Iris pigment epithelial cell (primary cell): ENCODE data around the gene HAT1.
"Not testable (repeated sequence)": the region's sequence is repeated elsewhere in the genome, so short reads cannot be mapped to it uniquely, and the experiment has no call there.

Experiments
- DNase-seq: peaks from one replicate; pipeline ENCODE4 v3.0.0-alpha.2; 2011; ENCODE audit warnings: low read depth

HAT1 gene, protein sequence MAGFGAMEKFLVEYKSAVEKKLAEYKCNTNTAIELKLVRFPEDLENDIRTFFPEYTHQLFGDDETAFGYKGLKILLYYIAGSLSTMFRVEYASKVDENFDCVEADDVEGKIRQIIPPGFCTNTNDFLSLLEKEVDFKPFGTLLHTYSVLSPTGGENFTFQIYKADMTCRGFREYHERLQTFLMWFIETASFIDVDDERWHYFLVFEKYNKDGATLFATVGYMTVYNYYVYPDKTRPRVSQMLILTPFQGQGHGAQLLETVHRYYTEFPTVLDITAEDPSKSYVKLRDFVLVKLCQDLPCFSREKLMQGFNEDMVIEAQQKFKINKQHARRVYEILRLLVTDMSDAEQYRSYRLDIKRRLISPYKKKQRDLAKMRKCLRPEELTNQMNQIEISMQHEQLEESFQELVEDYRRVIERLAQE

DNA sequence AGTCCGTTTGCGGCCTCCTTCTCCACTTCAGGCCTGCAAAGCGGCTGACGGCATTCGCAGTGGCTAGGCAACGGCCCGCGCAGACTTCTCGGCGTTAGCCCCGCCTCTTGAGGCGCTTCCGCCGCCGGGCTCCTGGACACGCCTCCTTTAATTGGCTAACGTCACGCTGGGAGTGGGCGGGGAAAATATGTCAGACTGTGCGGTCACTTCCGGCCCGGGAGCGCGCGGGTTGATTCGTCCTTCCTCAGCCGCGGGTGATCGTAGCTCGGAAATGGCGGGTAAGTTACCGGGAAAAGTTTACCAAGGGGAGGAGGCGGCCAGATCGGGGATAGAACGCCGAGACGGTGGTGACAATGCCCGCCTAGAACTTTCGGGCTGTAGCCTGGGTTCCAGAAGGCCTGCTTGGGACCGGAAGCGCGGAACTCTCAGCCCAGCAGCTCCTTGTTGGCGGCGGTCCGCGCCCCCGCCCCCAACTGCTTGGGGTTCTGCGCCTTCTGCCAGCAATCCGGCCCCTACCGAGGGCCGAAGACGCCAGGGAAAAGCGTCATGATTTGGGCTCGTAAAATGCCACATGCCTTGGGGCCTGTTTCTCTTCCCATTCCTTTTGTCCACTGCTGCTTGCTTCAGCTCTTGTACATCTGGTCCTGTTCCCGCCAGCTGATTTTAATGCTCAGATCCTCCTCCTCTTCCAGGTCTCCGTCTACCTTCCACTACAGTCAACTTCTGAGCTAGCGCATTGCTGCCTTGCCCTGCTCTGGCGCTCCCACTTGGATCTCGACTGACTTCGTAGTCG, at the start of gene HAT1:
TSS of gene HAT1 (plus strand) at position 232 of the 793 bp plus-strand sequence. CDS start at position 272, 40 bp downstream.
- DNase-seq: peak; percentile 98

DNA sequence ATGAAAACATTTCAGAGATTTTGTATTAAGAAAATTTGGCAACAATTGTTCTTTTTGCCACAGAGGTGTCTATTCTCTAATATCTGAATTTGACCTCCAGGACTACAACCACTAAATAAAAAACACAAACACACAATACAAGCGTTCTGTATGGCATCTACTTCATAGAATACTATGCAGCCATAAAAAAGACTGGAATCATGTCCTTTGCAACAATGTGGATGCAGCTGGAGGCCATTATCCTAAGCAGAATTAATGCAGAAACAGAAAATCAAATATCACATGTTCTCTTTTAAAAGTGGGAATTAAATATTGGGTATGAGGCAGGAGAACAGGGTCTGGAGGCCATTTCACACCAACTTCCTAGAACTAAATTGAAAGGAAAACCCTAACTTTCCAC, 47.7 kb upstream of the HAT1 start:
- no peak for DNase-seq

DNA sequence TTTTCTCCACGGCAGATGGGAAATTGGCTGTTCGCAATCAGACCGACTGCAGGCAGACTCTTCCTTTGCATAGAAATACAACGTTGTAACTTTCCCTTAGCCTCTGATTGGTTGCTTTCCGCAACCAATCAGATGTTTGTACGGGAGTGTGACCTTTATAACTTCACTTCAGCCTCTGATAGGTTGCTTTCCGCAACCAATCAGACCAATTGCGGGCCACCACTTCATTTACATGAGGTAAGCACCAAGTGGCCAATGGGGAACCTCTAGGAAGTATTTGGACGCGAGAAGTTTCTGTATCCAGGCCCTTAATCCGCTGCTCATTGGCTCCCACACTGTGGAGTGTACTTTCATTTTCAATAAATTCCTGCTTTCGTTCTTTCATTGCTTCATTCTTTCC, 47.3 kb upstream of the HAT1 start:
- DNase-seq: no peak

DNA sequence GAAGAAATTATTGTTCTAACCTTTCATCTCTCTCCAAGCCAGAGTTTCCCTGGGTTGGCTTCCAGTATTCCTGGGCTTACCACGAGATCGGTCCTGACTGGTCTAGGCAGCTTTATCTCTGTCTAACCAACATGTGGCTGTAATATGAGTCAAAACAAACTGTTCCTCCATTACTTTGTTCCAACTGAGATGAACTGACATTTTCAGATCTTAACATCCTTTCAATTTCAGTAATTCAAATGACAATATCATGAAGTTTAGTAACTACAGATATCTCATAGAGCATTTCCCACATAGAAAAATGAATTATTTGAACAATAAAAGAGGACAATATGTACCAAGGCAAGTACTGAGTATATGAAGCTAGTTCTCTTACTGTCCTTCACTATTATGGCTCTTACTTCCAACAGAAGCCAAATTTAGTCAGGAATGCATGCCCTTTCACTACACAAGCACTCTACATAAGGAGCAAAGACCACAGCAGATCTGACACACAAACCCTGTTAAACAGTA, 43.7 kb upstream of the HAT1 start:
- DNase-seq: peak; percentile 88

DNA sequence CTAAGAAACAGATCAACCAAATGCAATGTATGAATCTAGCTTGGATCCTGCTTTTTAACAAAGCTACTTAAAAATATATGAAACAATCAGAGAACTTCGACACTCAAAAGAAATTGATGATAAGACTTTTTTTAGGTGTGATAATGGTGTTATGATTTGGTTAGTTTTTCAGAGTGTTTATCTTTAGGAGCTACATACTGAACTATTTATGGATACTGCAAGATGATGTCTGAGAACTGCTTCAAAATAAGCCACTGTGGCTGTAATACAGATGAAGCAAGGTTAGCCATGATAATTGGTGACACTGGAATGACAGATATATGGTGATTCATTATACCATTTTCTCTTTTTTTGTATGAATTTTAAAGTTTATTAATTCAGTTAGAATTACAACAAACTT, 42.4 kb upstream of the HAT1 start:
- DNase-seq: no peak

DNA sequence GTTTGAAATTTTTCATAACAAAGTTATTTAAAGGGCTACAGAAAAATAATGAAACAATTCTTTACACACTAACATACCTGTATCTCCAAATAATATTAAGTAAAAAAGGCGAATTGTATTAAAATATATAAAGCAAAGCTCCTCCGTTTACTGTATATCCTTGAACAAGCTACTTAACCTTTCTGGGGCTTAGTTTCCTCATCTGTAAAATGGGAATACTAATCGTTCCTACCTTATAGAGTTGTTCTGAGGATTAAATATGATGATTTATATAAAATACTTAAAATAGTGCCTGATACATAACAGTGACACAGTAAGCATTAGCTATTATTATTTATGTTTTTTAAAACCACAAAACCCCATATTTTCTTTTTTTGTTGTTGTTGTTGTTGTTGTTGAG, 41.5 kb upstream of the HAT1 start:
- DNase-seq: no peak

DNA sequence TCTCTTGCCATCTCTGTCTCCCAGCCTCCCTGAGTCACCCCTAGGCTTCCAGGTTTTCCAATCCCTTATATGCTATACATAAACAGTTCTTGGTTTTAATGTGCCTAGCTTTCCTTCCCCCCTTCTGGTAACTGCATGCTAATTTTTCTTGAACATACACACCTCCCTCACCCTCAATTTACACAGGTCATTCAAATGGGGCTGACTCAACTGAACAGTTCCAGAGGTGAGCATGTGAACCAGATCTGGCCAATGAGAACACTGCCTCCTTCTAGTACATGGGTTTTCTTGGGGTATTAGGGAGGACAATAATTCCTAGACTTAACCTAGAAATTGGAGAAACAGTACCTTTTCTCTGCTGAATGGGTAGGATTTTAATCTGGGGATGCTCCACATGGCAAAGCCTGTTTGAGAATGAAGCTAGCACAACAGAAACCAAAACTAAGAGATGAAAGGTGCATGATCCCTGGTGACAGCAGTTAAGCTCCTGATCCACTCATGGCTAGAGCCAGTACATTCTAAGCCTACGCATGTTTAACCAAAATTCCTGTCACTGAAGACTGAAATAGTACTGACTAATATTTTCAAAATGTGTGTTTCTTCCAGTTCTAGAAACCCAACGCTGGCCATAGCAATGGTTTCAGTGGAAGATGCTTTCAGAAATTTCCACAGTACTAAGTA, 40.0 kb upstream of the HAT1 start:
- DNase-seq: peak; percentile 64

DNA sequence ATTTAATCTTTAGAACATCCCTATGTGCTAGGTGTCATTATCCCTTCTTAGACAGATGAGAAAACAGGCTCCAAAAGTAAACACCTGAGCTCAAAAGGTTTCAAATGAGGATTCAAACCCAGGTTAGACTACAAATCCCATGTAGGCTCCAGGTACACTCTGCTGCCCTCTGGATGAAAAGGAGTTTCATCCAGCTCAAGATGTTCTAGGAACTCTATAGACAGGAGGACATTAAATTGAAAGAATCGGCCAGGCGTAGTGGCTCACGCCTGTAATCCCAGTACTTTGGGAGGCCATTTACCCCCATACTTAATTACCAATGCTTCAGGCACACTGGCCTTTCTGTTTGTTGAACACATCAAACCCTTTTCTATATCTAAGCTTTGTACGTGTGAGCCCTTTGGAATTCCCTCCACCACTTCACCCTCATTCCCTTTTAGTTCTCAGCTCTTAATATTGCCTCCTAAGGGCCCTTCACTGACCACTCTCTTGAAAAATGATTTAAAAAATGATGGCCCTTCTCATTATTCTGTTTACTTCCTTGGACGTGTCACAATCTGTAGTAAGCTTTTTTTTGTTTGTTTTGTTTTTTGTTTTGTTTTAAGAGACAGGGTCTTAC, 38.9 kb upstream of the HAT1 start:
- no peak for DNase-seq

DNA sequence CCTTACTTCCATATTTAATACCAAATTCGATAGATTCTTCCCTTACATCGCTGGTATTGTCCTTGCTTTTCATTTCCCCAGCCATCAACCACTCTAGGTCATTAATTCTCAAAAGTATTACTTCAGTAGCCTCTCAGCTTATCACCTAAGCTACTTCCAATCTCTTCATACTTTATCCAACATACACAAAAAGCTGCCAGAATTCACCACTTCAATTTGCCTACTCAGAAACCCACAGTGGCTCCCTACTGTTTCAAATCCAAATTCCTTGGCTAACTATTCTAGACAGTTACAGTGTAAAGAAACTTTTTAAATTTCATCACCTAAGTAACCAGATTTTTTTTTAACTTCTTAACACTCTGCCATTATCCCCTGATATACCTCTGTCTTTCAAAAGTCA, 32.9 kb upstream of the HAT1 start:
- no peak for DNase-seq

DNA sequence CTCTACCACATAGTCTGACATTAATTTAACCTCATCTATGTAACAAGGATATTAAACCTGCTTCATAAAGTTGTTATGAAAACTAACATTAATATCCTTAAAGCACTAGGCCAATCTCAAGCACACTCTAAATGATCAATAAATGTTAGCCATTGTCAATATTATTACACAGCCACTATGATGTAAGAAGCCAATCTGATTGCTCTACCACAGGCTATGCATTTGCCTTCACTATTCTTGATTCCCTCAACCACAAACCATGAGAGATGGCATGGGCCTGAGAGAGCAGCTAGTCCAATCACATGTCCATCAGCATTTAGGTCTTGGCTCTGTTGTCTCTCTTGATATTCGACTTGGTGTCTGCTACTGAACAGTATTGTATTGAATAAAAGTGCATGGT, 32.5 kb upstream of the HAT1 start:
- no peak for DNase-seq

DNA sequence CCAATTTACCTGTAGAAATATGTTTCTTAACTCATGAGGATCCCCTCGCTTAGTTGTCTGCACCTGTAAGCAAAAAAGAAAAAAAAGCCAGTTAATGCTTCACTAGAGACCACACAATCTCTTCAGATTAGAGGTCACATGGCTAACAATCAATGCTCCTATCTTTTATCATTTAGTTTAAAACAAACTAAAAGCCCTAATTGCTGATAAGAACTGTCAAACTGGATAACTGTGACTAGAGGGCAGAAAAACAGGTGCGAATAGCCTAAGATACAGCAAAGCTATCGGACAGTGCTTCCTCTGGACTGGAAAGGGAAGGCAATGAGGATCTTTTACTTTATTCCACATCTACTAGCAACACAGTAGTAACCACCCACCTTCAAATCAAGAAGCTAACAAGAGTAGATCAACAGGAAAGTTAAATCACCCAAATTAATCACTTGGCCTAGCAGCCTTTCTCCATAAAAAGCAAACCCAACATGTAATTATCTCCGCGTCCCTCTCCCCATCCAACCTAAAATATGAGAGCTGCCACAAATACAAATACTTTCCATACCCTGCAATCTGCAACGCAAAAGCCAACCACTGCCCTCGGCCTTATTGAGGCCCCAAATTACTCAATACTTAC, 29.0 kb upstream of the HAT1 start:
- DNase-seq: peak; percentile 11

DNA sequence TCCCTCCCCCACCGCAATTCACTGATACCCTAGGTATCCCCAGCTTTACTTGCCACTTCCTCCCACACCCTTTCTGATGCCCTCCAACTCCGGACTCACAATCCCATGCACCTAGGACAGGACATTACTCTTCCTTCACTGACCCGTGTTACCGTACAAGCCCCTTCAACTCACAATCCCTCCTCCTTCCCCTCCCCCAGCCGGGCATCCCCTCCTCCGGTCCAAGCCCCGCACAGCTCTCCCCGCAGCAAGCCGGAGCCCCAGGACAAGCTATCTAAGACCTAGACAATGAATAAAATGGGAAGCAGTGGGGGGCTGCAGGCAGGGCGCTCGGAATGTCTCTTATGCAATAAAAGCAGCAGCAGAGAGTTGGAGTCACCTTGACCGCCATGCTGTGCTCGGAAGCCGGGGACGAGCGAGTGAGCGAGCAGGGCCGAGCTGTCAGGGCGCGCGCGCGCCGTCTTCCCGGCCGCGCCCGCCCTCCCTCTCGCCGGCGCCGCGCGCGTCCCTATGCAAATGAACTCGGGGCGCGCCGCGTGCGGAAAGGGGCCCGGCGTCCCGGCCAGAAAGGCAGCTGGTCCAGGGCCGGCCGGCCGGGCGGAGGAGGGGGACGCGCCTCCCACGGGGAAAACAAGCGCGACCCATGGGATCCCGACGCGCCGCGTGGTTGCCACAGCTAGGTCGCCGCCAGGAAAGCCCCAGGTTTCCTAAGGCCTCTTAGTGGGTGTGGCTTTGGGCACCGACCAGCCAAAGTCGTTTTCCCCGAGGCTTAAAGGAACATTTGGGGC, 28.2 kb upstream of the HAT1 start, which contains the start of gene SLC25A12:
TSS of gene SLC25A12 (minus strand) at position 421 of the 788 bp plus-strand sequence. CDS start at position 391, 30 bp downstream.
- DNase-seq: peak; percentile 85

DNA sequence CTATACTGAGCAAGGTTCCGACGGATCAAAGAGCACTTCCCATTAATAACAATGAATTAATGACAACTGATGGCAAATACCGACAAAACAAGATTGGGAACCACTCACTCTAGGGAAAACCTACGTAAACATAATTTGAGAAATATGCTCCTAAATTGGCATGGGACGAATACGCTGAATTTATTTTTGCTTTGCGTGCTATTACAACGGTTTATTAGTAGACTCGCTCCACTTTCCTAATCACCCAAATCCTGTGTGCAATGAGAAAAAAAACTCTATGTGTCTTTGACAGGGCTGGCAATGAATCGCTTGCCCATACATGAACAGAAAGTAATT, 27.7 kb upstream of the HAT1 start:
- DNase-seq: no peak

DNA sequence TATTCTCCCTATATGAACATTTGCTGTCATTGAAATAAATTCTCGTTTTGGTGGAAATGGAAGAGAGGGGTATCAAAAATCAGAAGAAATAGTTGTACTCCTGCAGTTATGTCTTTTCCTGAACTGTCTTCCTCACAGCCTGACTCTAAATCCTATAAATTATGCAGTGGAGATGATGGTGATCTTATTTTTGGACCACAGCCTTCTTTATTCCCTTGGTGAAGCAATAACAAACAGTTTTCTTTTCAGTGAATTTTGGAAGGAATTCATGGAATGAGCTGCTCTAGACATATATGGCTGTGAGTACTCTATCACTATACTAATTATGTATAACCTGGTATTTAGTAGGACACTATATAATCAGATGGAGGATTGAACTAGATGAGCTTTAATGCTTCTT, 26.5 kb upstream of the HAT1 start:
- no peak for DNase-seq

DNA sequence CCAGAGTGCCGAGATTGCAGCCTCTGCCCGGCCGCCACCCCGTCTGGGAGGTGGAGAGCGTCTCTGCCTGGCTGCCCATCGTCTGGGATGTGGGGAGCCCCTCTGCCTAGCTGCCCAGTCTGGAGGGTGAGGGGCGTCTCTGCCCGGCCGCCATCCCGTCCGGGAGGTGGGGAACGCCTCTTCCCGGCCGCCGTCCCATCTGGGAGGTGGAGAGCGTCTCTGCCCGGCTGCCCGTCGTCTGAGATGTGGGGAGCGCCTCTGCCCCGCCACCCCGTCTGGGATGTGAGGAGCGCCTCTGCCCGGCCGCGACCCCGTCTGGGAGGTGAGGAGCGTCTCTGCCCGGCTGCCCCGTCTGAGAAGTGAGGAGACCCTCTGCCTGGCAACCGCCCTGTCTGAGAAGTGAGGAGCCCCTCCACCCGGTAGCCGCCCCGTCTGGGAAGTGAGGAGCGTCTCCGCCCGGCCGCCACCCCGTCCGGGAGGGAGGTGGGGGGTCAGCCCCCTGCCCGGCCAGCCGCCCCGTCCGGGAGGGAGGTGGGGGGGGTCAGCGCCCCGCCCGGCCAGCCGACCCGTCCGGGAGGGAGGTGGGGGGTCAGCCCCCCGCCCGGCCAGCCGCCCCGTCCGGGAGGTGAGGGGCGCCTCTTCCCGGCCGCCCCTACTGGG, 22.5 kb upstream of the HAT1 start:
- not testable (repeated sequence) for DNase-seq

DNA sequence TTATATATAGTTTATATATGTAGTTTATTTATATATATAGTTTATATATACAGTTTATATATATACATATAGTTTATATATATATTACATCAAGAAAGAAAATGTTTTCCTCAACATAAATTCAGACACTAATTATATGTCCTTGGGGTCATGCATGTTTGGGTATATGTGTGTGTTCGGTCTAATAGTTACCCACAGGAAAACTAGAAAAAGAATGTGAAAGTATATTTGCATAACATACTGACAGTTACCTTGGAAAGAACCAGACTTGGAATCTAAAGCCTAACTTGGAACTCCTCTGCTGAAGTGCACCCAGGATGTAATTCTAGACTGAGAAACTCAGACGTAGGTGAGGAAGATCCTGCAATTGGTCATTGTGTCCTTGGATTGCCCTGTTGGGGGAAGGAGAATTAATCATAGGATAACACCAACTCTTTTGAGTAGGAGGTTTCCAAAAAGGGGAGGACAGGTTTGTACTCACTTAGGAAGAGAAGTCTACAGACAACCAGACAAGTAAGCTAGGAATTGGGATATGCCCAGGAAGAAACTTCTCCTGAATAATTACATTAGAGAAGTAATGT, 19.3 kb upstream of the HAT1 start:
- no peak for DNase-seq

DNA sequence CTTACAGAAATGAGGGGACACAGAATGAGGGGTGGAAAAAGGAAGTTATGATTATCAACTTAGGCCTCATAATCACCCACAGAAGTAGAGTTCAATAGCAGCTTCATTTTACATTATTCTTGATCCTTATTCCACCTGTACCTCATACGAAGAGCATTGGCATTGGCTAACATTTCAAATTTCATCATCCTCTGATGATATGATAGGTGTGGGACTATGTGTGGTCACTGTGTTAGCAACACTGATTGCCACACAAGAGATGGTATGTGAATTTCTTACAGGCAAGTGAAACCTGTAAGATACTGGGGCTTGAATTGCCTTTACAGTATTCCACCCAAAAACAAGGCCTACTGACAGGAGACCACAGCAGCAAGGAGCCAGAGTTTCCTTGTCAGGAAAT, 14.0 kb upstream of the HAT1 start:
- DNase-seq: no peak

DNA sequence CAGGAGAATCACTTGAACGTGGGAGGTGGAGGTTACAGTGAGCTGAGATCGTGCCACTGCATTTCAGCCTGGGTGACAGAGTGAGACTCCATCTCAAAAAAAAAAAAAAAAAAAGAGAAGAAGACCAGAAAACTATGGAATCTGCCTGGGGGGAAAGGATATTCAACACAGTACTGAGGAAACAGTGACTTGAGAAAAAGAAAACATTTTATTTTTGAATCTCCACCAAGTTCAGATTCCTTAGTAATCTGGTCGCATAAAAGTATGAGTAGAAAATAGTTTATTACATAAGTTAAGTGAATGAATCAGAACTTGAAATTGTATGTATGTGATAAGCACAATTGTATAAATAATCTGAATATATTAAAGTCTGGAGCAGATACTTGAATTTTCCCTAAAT, 13.0 kb upstream of the HAT1 start:
- DNase-seq: no peak

DNA sequence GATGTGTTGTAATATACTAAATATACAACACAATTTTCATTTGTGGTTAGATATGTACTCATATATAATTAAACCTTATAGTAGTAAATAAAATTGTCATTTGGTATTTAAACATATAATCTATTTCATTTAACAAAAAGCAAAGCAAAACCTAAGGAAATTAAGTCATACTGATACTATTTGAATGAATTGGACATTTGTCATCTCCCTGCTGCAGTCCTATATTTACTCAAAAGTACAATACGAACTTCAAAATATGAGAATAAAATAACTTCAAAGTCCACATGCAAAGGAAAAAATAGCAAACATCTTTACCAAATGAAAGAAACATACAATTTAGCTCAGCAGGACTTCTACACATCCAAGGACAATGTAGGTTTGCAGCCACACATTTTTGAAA, 11.8 kb upstream of the HAT1 start:
- DNase-seq: no peak

DNA sequence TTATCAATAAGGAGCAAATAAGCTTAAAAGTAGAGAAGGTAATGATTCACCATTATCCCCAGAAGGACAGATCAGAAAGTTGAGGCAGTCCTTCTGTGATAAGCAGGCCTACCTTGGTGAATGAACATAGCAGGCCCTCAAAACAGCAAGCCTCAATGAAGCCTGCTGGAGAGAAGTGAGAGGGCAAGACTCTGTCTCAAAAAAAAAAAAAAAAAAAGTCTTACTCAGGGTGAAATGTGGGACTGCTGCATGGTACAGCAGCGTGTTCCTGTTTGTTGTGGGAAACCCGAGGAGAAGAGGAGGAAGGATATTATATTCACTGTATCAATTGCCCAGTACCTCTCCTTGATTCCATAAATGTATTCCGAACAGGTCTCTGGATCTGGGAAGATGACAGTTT, 8.7 kb upstream of the HAT1 start:
- no peak for DNase-seq
